Ectodermal cell (in vitro differentiated cells): ENCODE measurements around the gene MTHFR.
A peak's percentile ranks its signal among the peaks of the same experiment; 100 is the strongest.

Experiments used
- H3K27ac ChIP-seq: 2 replicates; pipeline ENCODE4 v1.7.0; 2013; ENCODE audit warnings: mild to moderate bottlenecking, low read depth, low read length; ENCODE audit not compliant: insufficient read depth, poor library complexity, severe bottlenecking
- H3K27me3 ChIP-seq: 2 replicates; pipeline ENCODE4 v1.7.0; 2013; ENCODE audit warnings: mild to moderate bottlenecking, low read length; ENCODE audit not compliant: insufficient read depth, control insufficient read depth, poor library complexity, severe bottlenecking
- H3K36me3 ChIP-seq: one replicate; pipeline ENCODE4 v1.7.0; 2013; ENCODE audit warnings: low read length; ENCODE audit not compliant: control insufficient read depth, insufficient read depth
- H3K4me1 ChIP-seq: one replicate; pipeline ENCODE4 v1.7.0; 2013; ENCODE audit warnings: low read length; ENCODE audit not compliant: control insufficient read depth, insufficient read depth
- H3K4me3 ChIP-seq: 2 replicates; pipeline ENCODE4 v1.7.0; 2013; ENCODE audit warnings: low read depth, low read length, control low read depth; ENCODE audit not compliant: insufficient read depth
- H3K9me3 ChIP-seq: 2 replicates; pipeline ENCODE4 v1.7.0; 2013; ENCODE audit warnings: mild to moderate bottlenecking, low read length, moderate library complexity; ENCODE audit not compliant: control insufficient read depth
- WGBS, 2 experiments: methylation state at CpG; one replicate each; pipeline ENCODE4 v1.1.7; 2013; ENCODE audit warnings: missing lambda C conversion rate in 2 of 2; 5-methylcytosine and 5-hydroxymethylcytosine counted together

Gene MTHFR

GRCh38 chr1:11769274-11769673 lies 36.5 kb downstream of the MTHFR start:
- no peaks in the 10 kb centered on the region for H3K4me1 ChIP-seq
- WGBS, 2 experiments, result 94% methylated on average over 4 of the region's 4 CpGs
- no peak overlapping the region for H3K27ac ChIP-seq

GRCh38 chr1:11768821-11769220 lies 36.9 kb downstream of the MTHFR start:
- Histone ChIP-seq H3K36me3 (no peaks in the 10 kb centered on the region), H3K4me3 (no peak overlapping the region), H3K27me3 (peaks cover 5% of the 10 kb centered on the region), H3K9me3 (no peaks in the 10 kb centered on the region), H3K4me1 (no peaks in the 10 kb centered on the region), H3K27ac (no peak overlapping the region)
- 77 to 83% methylated on average over 4 of the region's 4 CpGs for WGBS, 2 experiments

More at GRCh38 chr1:11769274-11769673, 36.5 kb downstream of the MTHFR start:
- no peaks in the 10 kb centered on the region for H3K36me3 ChIP-seq
- peaks cover 3% of the 10 kb centered on the region for H3K27me3 ChIP-seq
- H3K4me3 ChIP-seq, result no peak overlapping the region
- no peaks in the 10 kb centered on the region for H3K9me3 ChIP-seq

- H3K27ac ChIP-seq, result no peak overlapping the region
- WGBS, 2 experiments, result 79 to 80% methylated on average over 15 to 16 of the region's 16 CpGs
- H3K4me3 ChIP-seq, result no peak overlapping the region
Observed at GRCh38 chr1:11767922-11768704, 37.7 kb downstream of the MTHFR start.

GRCh38 chr1:11766429-11766776 lies 39.4 kb downstream of the MTHFR start:
- H3K36me3 ChIP-seq, result no peaks in the 10 kb centered on the region
- H3K4me1 ChIP-seq, result peaks cover 14% of the 10 kb centered on the region
- H3K4me3 ChIP-seq, result no peak overlapping the region
- H3K27me3 ChIP-seq, result peaks cover 29% of the 10 kb centered on the region
- H3K27ac ChIP-seq, result no peak overlapping the region
- H3K9me3 ChIP-seq, result no peaks in the 10 kb centered on the region
- 86 to 88% methylated on average over 14 of the region's 14 CpGs for WGBS, 2 experiments

More at GRCh38 chr1:11767922-11768704, 37.7 kb downstream of the MTHFR start:
- Histone ChIP-seq H3K9me3 (no peaks in the 10 kb centered on the region), H3K4me1 (peaks cover 4% of the 10 kb centered on the region), H3K27me3 (peaks cover 12% of the 10 kb centered on the region), H3K36me3 (no peaks in the 10 kb centered on the region)

GRCh38 chr1:11765661-11766428 lies 39.9 kb downstream of the MTHFR start:
- H3K36me3 ChIP-seq, result no peaks in the 10 kb centered on the region
- peaks cover 14% of the 10 kb centered on the region for H3K4me1 ChIP-seq
- peaks cover 34% of the 10 kb centered on the region for H3K27me3 ChIP-seq
- H3K27ac ChIP-seq, result no peak overlapping the region
- no peaks in the 10 kb centered on the region for H3K9me3 ChIP-seq
- no peak overlapping the region for H3K4me3 ChIP-seq
- WGBS, 2 experiments, result 93 to 94% methylated on average over 19 of the region's 19 CpGs

GRCh38 chr1:11764519-11764918 lies 41.2 kb downstream of the MTHFR start:
- Histone ChIP-seq H3K36me3 (no peaks in the 10 kb centered on the region), H3K27ac (no peak overlapping the region), H3K4me3 (no peak overlapping the region), H3K4me1 (peaks cover 14% of the 10 kb centered on the region), H3K9me3 (no peaks in the 10 kb centered on the region), H3K27me3 (peaks cover 48% of the 10 kb centered on the region)
- 77 to 84% methylated on average over 7 of the region's 7 CpGs for WGBS, 2 experiments

- Histone ChIP-seq H3K27me3 (peaks cover 49% of the 10 kb centered on the region), H3K27ac (no peak overlapping the region), H3K36me3 (no peaks in the 10 kb centered on the region), H3K4me1 (peaks cover 14% of the 10 kb centered on the region), H3K4me3 (no peak overlapping the region), H3K9me3 (no peaks in the 10 kb centered on the region)
- 88 to 91% methylated on average over 3 of the region's 3 CpGs for WGBS, 2 experiments
Observed at GRCh38 chr1:11764115-11764514, 41.6 kb downstream of the MTHFR start.

GRCh38 chr1:11761988-11762406 lies 43.8 kb downstream of the MTHFR start, which contains the start of gene C1orf167:
C1orf167 (plus strand) TSS chr1:11762193; CDS start chr1:11764401, 2,208 bp downstream.
- WGBS, 2 experiments, result 7 to 8% methylated on average over 29 of the region's 29 CpGs
- no peak within 1 kb of the TSS for H3K27ac ChIP-seq
- peak within 1 kb of the TSS; percentile 11 for H3K4me3 ChIP-seq
- no peaks in the 10 kb centered on the region for H3K9me3 ChIP-seq
- H3K27me3 ChIP-seq, result peaks cover 49% of the 10 kb centered on the region
- H3K4me1 ChIP-seq, result peaks cover 14% of the 10 kb centered on the region
- H3K36me3 ChIP-seq, result no peaks in the 10 kb centered on the region

- H3K4me3 ChIP-seq, result no peak overlapping the region
- WGBS, 2 experiments, result 91 to 93% methylated on average over 6 of the region's 6 CpGs
- H3K9me3 ChIP-seq, result no peaks in the 10 kb centered on the region
- H3K4me1 ChIP-seq, result peaks cover 14% of the 10 kb centered on the region
- peaks cover 49% of the 10 kb centered on the region for H3K27me3 ChIP-seq
- H3K27ac ChIP-seq, result no peak overlapping the region
- H3K36me3 ChIP-seq, result no peaks in the 10 kb centered on the region
Observed at GRCh38 chr1:11761285-11761684, 44.5 kb downstream of the MTHFR start.

GRCh38 chr1:11759791-11760190 lies 46.0 kb downstream of the MTHFR start:
- Histone ChIP-seq H3K36me3 (no peaks in the 10 kb centered on the region), H3K4me1 (peaks cover 14% of the 10 kb centered on the region), H3K27ac (no peak overlapping the region), H3K9me3 (no peaks in the 10 kb centered on the region), H3K4me3 (no peak overlapping the region), H3K27me3 (peaks cover 45% of the 10 kb centered on the region)
- WGBS, 2 experiments, result 95 to 96% methylated on average over 4 of the region's 4 CpGs
